ENCODE data around the gene SPEM3. TPM values are rescaled to one million over a fixed set of nuclear protein-coding genes. Genes with fewer than 3 reads are reported as not detected.

The SPEM3 gene
- total and polyA plus RNA-seq, 2 experiments from 2014 or later: not detected

DNA sequence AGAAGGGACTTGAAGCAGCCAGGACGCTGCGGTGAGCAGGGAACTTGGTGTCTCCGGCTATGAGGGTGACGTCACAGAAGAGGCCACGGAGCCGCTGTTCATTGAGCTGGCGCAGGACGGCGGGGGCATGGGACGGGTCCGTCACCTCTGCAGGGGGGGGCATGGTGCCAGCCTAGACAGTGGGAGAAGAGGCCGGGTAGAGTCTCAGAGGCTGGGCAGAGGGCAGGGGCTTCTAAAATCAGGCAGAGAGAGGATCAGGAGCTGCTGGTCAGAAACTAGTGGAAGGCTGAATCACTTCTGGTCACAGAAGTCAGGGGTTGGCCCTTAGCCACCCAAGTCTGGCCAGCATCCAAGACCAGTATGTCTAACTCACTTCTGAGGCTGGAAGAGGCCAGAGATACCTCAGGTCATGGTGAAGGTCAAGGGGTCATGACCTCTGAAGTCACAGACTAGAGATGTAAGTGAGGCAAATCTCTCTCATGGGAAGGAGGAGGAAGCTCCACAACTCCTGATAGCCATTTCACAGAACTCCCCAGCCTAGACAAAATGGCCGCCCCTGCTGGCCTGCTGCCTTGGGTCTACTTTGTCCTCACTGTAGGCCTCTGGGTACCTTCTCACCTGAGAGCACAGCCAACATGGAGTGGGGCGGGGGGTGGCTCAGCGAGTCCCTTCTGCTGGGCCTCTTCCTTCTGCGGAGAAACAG lies 38.1 kb downstream of the SPEM3 start:
- H3K9me2 ChIP-seq (replicated peaks; ENCODE audit: insufficient read depth): no peaks in the 10 kb centered on the region
- no peak for TF ChIP-seq EZH2 (IDR thresholded peaks at IDR 0.05; ENCODE audit: borderline replicate concordance)
- TF ChIP-seq EZH2phosphoT487 (IDR thresholded peaks at IDR 0.05; ENCODE audit: low read depth, severe bottlenecking, unreplicated experiment): no peak
- TF ChIP-seq, protein P1, sequence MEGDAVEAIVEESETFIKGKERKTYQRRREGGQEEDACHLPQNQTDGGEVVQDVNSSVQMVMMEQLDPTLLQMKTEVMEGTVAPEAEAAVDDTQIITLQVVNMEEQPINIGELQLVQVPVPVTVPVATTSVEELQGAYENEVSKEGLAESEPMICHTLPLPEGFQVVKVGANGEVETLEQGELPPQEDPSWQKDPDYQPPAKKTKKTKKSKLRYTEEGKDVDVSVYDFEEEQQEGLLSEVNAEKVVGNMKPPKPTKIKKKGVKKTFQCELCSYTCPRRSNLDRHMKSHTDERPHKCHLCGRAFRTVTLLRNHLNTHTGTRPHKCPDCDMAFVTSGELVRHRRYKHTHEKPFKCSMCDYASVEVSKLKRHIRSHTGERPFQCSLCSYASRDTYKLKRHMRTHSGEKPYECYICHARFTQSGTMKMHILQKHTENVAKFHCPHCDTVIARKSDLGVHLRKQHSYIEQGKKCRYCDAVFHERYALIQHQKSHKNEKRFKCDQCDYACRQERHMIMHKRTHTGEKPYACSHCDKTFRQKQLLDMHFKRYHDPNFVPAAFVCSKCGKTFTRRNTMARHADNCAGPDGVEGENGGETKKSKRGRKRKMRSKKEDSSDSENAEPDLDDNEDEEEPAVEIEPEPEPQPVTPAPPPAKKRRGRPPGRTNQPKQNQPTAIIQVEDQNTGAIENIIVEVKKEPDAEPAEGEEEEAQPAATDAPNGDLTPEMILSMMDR (IDR thresholded peaks at IDR 0.05; ENCODE audit: poor library complexity): no peak
- no peaks in the 10 kb centered on the region for H3K27me3 ChIP-seq
- H3K4me3 ChIP-seq: no peak overlapping the region
- no peaks in the 10 kb centered on the region for H3K9me3 ChIP-seq (ENCODE audit: low read depth)
- H3K4me1 ChIP-seq (ENCODE audit: insufficient read depth): no peaks in the 10 kb centered on the region
- H3K4me2 ChIP-seq: no peak overlapping the region
- H3K36me3 ChIP-seq (replicated peaks; ENCODE audit: insufficient read depth, low read depth): no peaks in the 10 kb centered on the region
- H4K20me1 ChIP-seq (ENCODE audit: insufficient read depth, poor library complexity, severe bottlenecking): peaks cover 51% of the 10 kb centered on the region
- 91% methylated on average over 13 of the region's 16 CpGs for WGBS (ENCODE audit: low lambda C conversion rate, missing lambda C conversion rate)
- DNase-seq (ENCODE audit: low spot score): no peak
- H2AFZ ChIP-seq: no peak overlapping the region
- no peak overlapping the region for H3K27ac ChIP-seq
- peaks cover 57% of the 10 kb centered on the region for H3K79me2 ChIP-seq

DNA sequence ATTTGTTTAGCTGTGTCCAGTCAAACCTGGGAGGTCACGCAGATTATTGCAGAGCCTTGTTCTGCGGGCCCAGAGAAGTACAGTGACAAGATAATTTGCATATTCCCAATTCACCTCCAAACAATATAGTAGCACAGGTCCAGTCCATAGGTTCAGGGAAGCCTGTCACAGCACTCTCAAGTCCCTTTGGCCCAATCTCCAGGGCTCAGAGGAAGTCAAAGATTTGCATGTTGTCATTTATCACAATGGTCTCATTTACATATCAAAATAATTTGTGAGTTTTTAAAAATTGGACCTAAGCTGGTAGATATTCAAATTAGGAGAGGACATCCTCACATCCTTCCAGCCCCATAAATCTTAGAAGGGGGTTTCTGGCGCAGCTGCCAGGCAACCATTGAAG lies 38.8 kb downstream of the SPEM3 start:
- no peaks in the 10 kb centered on the region for H3K4me1 ChIP-seq (ENCODE audit: insufficient read depth)
- H3K27me3 ChIP-seq: no peaks in the 10 kb centered on the region
- peaks cover 51% of the 10 kb centered on the region for H4K20me1 ChIP-seq (ENCODE audit: insufficient read depth, poor library complexity, severe bottlenecking)
- no peak overlapping the region for H3K27ac ChIP-seq
- H3K9me2 ChIP-seq (replicated peaks; ENCODE audit: insufficient read depth): no peaks in the 10 kb centered on the region
- DNase-seq (ENCODE audit: low spot score): no peak
- TF ChIP-seq EZH2phosphoT487 (IDR thresholded peaks at IDR 0.05; ENCODE audit: low read depth, severe bottlenecking, unreplicated experiment) (no peak), EZH2 (IDR thresholded peaks at IDR 0.05; ENCODE audit: borderline replicate concordance) (no peak)
- TF ChIP-seq, protein P1 (IDR thresholded peaks at IDR 0.05; ENCODE audit: poor library complexity): no peak
- WGBS (ENCODE audit: low lambda C conversion rate, missing lambda C conversion rate): 94% methylated on average over 3 of the region's 3 CpGs
- no peak overlapping the region for H3K4me2 ChIP-seq
- H2AFZ ChIP-seq: no peak overlapping the region
- no peaks in the 10 kb centered on the region for H3K36me3 ChIP-seq (replicated peaks; ENCODE audit: insufficient read depth, low read depth)
- H3K9me3 ChIP-seq (ENCODE audit: low read depth): no peaks in the 10 kb centered on the region
- H3K79me2 ChIP-seq: peaks cover 64% of the 10 kb centered on the region
- H3K4me3 ChIP-seq: no peak overlapping the region

DNA sequence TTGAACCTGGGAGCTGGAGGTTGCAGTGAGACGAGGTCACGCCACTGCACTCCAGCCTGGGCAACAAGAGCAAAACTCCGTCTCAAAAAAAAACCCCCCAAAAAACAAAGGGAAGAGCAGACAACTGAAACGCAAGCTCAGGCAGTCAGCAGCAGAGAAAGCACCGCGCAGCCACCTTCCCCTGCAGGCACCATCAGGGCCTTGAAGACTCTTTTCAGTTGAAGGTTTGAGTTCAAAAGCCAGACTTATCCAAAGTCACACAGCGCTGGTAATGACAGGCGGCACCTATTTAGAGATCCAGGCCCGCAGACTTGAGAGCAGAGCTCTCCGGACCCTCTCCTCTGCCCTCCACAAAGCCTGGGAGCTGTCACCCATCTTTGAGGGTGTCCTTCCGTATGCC lies 39.6 kb downstream of the SPEM3 start:
- no peaks in the 10 kb centered on the region for H3K4me1 ChIP-seq (ENCODE audit: insufficient read depth)
- WGBS (ENCODE audit: low lambda C conversion rate, missing lambda C conversion rate): 97% methylated on average over 11 of the region's 11 CpGs

More for the DNA sequence above, 39.6 kb downstream of the SPEM3 start:
- peaks cover 70% of the 10 kb centered on the region for H3K79me2 ChIP-seq
- no peak overlapping the region for H3K4me2 ChIP-seq
- H3K36me3 ChIP-seq (replicated peaks; ENCODE audit: insufficient read depth, low read depth): no peaks in the 10 kb centered on the region
- H3K4me3 ChIP-seq: no peak overlapping the region
- no peaks in the 10 kb centered on the region for H3K27me3 ChIP-seq
- no peaks in the 10 kb centered on the region for H3K9me2 ChIP-seq (replicated peaks; ENCODE audit: insufficient read depth)
- no peak overlapping the region for H2AFZ ChIP-seq
- no peak for TF ChIP-seq EZH2phosphoT487 (IDR thresholded peaks at IDR 0.05; ENCODE audit: low read depth, severe bottlenecking, unreplicated experiment)
- TF ChIP-seq, protein P1 (IDR thresholded peaks at IDR 0.05; ENCODE audit: poor library complexity): no peak
- TF ChIP-seq EZH2 (IDR thresholded peaks at IDR 0.05; ENCODE audit: borderline replicate concordance): no peak
- no peak for DNase-seq (ENCODE audit: low spot score)
- H3K27ac ChIP-seq: no peak overlapping the region
- peaks cover 52% of the 10 kb centered on the region for H4K20me1 ChIP-seq (ENCODE audit: insufficient read depth, poor library complexity, severe bottlenecking)
- no peaks in the 10 kb centered on the region for H3K9me3 ChIP-seq (ENCODE audit: low read depth)
